Panc1 (cell line): ENCODE results near the gene PRR36. TPM values are rescaled to one million over a fixed set of nuclear protein-coding genes. Genes with fewer than 3 reads are reported as not detected.

Source experiments
- ATAC-seq: fragments of 200-7000 bp; cut with Tn5 transposase; 2 replicates; pipeline ENCODE4 v1.9.1; 2020; ENCODE audit warnings: mild to moderate bottlenecking, moderate library complexity
- BruUV-seq: library from RNA; stranded (reverse); fragments of 400-500 nt; replicated peaks from 2 replicates; lab custom pipeline; 2021; lab: Mats Ljungman, UMichigan
- CTCF ChIA-PET: fragments of 300-600 bp; sonication (Branson Sonifier 250); formaldehyde crosslinking; loops from one replicate; lab custom pipeline; 2022; ENCODE audit warnings: antibody characterized with exemption; lab: Charles Lee
- POLR2A ChIA-PET: fragments of 300-600 bp; sonication (Branson Sonifier 250); formaldehyde crosslinking; loops from one replicate; lab custom pipeline; 2022; ENCODE audit warnings: antibody characterized with exemption; lab: Charles Lee
- DNase-seq: peaks from one replicate; pipeline ENCODE4 v3.0.0-alpha.2; 2010; ENCODE audit warnings: low read depth, low spot score
- H3K27ac ChIP-seq: 2 replicates; pipeline ENCODE4 v1.5.1; 2011; ENCODE audit warnings: mild to moderate bottlenecking, low read length, inconsistent platforms
- H3K27me3 ChIP-seq: fragments of 200-500 bp; sonication (Bioruptor generic); 2 replicates; pipeline ENCODE4 v1.6.0; 2014; ENCODE audit warnings: low read length, inconsistent platforms; ENCODE audit not compliant: control insufficient read depth, insufficient read depth
- H3K36me3 ChIP-seq: fragments of 200-500 bp; sonication (Bioruptor generic); 2 replicates; pipeline ENCODE4 v1.5.1; 2014; ENCODE audit warnings: inconsistent platforms, mild to moderate bottlenecking, low read length, moderate library complexity; ENCODE audit not compliant: control insufficient read depth, insufficient read depth
- H3K4me1 ChIP-seq: 2 replicates; pipeline ENCODE4 v1.5.1; 2011; ENCODE audit warnings: inconsistent platforms, mild to moderate bottlenecking, low read length, moderate library complexity; ENCODE audit not compliant: control insufficient read depth, insufficient read depth
- H3K4me3 ChIP-seq, 2 experiments: 2 replicates each; pipeline ENCODE4 v1.5.1; 2011 to 2012; ENCODE audit warnings: low read depth in 2 of 2, low read length in 2 of 2, mild to moderate bottlenecking in 2 of 2, inconsistent platforms in 1 of 2, moderate library complexity in 1 of 2
- H3K9me3 ChIP-seq: fragments of 200-500 bp; sonication (Bioruptor generic); 2 replicates; pipeline ENCODE4 v1.5.1; 2014; ENCODE audit warnings: low read depth, mild to moderate bottlenecking, inconsistent platforms, low read length, moderate library complexity; ENCODE audit not compliant: control insufficient read depth, insufficient read depth
- POLR2AphosphoS5 ChIP-seq: IDR thresholded peaks from 2 replicates; pipeline ENCODE4 v1.6.1; 2012; ENCODE audit warnings: mild to moderate bottlenecking, low read depth, low read length, moderate library complexity
- SIN3A ChIP-seq: IDR thresholded peaks from 2 replicates; pipeline ENCODE4 v1.6.1; 2012; ENCODE audit warnings: low read depth, mild to moderate bottlenecking, low read length, moderate library complexity, borderline replicate concordance; ENCODE audit not compliant: insufficient read depth
- TCF7L2 ChIP-seq: IDR thresholded peaks from 2 replicates; pipeline ENCODE4 v1.6.1; 2011; ENCODE audit warnings: mild to moderate bottlenecking, low read depth, low read length, inconsistent platforms
- in situ Hi-C: cut with HindIII; loops from 2 replicates; pipeline ENCODE4 v1.10.0; 2016; ENCODE audit warnings: low sequenced_read_pairs, low pct_unique_long_range_greater_than_20kb
- intact Hi-C: fragments of 100-400 bp; cut with micrococcal nuclease; formaldehyde crosslinking; loops from one replicate; pipeline ENCODE4 v1.10.0; 2022; ENCODE audit not compliant: unreplicated experiment
- total RNA-seq: library from RNA; stranded (reverse); gene quantifications from one replicate; pipeline ENCODE4 v1.2.1, GENCODE V29; 2021; ENCODE audit not compliant: unreplicated experiment
- TF ChIP-seq, protein P1 (sequence below): fragments of 450-650 bp; IDR thresholded peaks from 2 replicates; pipeline ENCODE4 v1.5.1; 2017; ENCODE audit warnings: mild to moderate bottlenecking
- TF ChIP-seq, protein P2 (sequence below), 2 experiments: IDR thresholded peaks; 2 replicates each; pipeline ENCODE4 v1.6.1; 2011 to 2012; ENCODE audit warnings: low read depth in 2 of 2, control low read depth in 1 of 2, low read length in 1 of 2, mild to moderate bottlenecking in 1 of 2, moderate library complexity in 1 of 2; ENCODE audit not compliant: insufficient read depth in 1 of 2

Gene PRR36
- total RNA-seq, 1 experiment from 2014 or later: 3.7 TPM

DNA sequence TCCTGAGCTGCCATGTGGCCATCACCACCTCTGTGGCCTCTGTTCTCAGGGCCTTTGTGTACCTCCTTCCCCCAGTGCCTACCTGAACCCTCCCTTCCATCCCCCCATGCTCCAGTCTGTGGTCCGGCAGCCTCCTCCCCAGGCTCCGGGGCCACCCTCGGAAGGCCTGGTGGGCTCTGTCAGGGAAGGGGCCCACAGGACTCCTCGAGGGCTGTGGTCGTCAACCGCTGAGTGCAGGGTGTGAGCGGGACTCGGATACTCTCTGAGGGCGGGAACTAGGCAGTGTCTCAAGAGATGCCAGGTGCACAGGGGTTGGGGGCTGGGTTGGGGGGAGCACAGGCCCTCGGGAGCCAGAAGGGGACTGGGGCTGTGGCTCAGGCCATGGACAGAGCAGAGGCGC, 33.4 kb upstream of the PRR36 start:
- no peak for ATAC-seq
- peaks cover 6% of the 10 kb centered on the region; the same call in 1 of the 2 replicates for H3K4me1 ChIP-seq
- in situ Hi-C loops (no loop called here), intact Hi-C loops (no loop called here)
- POLR2A ChIA-PET: interaction anchor here (0.6 kb wide), 1 partner anchor 91 kb away, joined by 4 read pairs; no protein-coding TSS in a partner anchor
- no peak overlapping the region for H3K4me3 ChIP-seq
- CTCF ChIA-PET: interaction anchor here (1.0 kb wide), 1 partner anchor 38 kb away, joined by 5 read pairs; no protein-coding TSS in a partner anchor
- TF ChIP-seq, protein P1, sequence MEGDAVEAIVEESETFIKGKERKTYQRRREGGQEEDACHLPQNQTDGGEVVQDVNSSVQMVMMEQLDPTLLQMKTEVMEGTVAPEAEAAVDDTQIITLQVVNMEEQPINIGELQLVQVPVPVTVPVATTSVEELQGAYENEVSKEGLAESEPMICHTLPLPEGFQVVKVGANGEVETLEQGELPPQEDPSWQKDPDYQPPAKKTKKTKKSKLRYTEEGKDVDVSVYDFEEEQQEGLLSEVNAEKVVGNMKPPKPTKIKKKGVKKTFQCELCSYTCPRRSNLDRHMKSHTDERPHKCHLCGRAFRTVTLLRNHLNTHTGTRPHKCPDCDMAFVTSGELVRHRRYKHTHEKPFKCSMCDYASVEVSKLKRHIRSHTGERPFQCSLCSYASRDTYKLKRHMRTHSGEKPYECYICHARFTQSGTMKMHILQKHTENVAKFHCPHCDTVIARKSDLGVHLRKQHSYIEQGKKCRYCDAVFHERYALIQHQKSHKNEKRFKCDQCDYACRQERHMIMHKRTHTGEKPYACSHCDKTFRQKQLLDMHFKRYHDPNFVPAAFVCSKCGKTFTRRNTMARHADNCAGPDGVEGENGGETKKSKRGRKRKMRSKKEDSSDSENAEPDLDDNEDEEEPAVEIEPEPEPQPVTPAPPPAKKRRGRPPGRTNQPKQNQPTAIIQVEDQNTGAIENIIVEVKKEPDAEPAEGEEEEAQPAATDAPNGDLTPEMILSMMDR: no peak
- TF ChIP-seq TCF7L2: no peak
- no peak for TF ChIP-seq POLR2AphosphoS5
- no peak for TF ChIP-seq SIN3A
- TF ChIP-seq, protein P2, sequence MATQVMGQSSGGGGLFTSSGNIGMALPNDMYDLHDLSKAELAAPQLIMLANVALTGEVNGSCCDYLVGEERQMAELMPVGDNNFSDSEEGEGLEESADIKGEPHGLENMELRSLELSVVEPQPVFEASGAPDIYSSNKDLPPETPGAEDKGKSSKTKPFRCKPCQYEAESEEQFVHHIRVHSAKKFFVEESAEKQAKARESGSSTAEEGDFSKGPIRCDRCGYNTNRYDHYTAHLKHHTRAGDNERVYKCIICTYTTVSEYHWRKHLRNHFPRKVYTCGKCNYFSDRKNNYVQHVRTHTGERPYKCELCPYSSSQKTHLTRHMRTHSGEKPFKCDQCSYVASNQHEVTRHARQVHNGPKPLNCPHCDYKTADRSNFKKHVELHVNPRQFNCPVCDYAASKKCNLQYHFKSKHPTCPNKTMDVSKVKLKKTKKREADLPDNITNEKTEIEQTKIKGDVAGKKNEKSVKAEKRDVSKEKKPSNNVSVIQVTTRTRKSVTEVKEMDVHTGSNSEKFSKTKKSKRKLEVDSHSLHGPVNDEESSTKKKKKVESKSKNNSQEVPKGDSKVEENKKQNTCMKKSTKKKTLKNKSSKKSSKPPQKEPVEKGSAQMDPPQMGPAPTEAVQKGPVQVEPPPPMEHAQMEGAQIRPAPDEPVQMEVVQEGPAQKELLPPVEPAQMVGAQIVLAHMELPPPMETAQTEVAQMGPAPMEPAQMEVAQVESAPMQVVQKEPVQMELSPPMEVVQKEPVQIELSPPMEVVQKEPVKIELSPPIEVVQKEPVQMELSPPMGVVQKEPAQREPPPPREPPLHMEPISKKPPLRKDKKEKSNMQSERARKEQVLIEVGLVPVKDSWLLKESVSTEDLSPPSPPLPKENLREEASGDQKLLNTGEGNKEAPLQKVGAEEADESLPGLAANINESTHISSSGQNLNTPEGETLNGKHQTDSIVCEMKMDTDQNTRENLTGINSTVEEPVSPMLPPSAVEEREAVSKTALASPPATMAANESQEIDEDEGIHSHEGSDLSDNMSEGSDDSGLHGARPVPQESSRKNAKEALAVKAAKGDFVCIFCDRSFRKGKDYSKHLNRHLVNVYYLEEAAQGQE (IDR thresholded peaks at IDR 0.05; ENCODE audit: insufficient read depth in 1 of 2, low read depth in 2 of 2, low read length in 1 of 2): no peak
- no peaks in the 10 kb centered on the region for H3K27me3 ChIP-seq
- H3K27ac ChIP-seq: no peak overlapping the region
- no peaks in the 10 kb centered on the region for H3K9me3 ChIP-seq
- no peak for DNase-seq
- H3K36me3 ChIP-seq: no peaks in the 10 kb centered on the region; the same call in 1 of the 2 replicates
- BruUV-seq: no TSS peak

DNA sequence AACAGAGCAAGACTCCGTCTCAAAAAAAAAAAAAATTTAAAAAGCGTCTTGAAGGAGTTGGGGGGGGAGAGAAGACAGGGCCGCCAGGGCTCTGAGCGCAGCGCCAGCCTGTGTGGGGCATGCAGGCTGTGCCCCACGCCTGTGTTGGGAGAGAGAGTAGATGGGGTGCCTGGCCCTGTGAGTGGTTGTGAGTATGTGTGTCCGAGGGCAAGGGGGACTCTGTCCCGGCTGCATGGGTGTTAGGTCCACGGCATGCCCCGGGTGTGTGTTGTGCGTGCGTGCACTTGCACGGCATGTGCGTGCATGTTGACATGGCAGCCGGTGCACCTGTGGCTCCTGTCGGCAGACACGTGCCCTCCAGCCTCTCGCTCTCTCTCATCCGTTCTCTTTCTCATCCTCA, 32.9 kb upstream of the PRR36 start:
- Histone ChIP-seq H3K4me3 (no peak overlapping the region), H3K9me3 (no peaks in the 10 kb centered on the region), H3K36me3 (no peaks in the 10 kb centered on the region; the same call in 1 of the 2 replicates), H3K27ac (no peak overlapping the region), H3K27me3 (no peaks in the 10 kb centered on the region), H3K4me1 (peaks cover 6% of the 10 kb centered on the region; the same call in 1 of the 2 replicates)
- in situ Hi-C loops: no loop called here
- ChIA-PET POLR2A (interaction anchor here (0.6 to 0.7 kb wide), 3 partner anchors 23 to 341 kb away, joined by 4 to 11 read pairs (median 5); no protein-coding TSS in a partner anchor), CTCF (no interaction called here)
- DNase-seq: no peak
- no TSS peak for BruUV-seq
- intact Hi-C loops: no loop called here
- TF ChIP-seq, protein P2 (IDR thresholded peaks at IDR 0.05; ENCODE audit: insufficient read depth in 1 of 2, low read depth in 2 of 2, low read length in 1 of 2): no peak
- TF ChIP-seq SIN3A (no peak), TCF7L2 (no peak), POLR2AphosphoS5 (no peak)
- TF ChIP-seq, protein P1: no peak
- ATAC-seq: no peak
